UCSD-AML1 (cell line): ENCODE data around the gene PRUNE2.
"Not testable (repeated sequence)": the region's sequence is repeated elsewhere in the genome, so short reads cannot be mapped to it uniquely, and the experiment has no call there.

Experiments used
- DNase-seq: peaks from one replicate; lab custom pipeline; 2025; ENCODE audit not compliant: unreplicated experiment; lab: John Stamatoyannopoulos, UW

Gene PRUNE2

GRCh38 chr9:76605321-76605900, 300.5 kb downstream of the PRUNE2 start:
- DNase-seq: no peak

GRCh38 chr9:76603931-76604570, 301.9 kb downstream of the PRUNE2 start:
- no peak for DNase-seq

DNA sequence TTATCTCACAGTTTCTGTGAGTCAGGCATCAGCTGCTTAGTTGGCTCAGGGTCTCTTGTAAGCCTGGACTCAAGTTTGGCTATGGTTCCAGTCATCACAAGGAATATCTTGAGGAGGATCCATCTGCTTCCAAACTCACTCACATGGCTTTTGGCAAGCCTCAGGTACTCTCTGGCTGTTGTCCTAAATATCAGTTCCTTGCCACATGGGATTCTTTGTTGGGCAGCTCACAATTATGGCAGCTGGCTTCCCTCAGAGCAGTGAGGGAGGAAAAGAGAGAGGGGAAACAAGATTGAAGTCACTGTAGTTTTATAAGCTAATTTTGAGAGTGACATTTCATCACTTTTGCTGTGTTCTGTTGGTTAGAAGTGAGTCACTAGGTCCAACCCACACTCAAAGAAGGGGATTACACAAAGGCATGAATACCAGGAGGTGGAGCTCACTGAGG, 302.4 kb downstream of the PRUNE2 start:
- no peak for DNase-seq

GRCh38 chr9:76602199-76602598, 303.7 kb downstream of the PRUNE2 start:
- no peak for DNase-seq

GRCh38 chr9:76600007-76600615, 305.8 kb downstream of the PRUNE2 start:
- no peak for DNase-seq

DNA sequence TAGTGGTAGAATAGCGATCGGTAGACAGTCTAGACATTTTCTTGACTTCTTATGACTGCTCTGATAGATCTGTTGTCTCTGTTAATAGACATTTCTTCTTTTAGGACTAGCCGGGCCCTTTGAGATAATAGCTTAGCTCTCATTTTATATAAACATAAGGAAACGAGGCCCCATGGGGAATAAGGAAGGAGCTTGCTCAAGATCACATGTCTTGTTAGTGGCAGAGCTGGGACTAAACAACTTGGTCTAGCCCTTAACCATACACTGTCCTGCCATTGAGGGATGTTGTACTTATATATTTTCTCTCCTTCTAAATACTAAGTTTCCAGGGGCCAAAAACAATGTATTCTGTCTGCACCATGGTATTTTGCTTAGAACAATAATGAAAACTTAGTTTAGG, 306.9 kb downstream of the PRUNE2 start:
- DNase-seq: no peak

DNA sequence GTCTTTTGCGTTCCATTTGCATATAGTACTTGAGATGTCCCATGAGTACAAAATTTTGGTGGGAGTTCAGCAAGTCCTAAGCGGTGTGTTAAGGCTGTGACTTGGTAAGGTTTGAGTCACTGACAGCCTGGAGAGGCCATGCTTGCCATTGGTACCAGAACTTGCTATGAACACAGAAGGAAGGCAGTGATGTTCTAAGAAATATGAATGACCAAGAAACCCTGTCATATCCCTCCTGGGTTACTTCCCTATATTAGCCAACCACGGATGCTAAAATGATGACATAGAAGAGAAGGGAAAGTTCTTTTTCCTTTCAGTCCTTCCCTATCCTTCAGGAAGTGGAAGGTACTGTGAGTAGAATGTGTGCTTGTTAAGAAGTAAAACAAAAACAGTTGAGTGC, 310.3 kb downstream of the PRUNE2 start:
- DNase-seq: no peak

GRCh38 chr9:76594764-76595424, 311.0 kb downstream of the PRUNE2 start:
- DNase-seq: no peak

GRCh38 chr9:76593961-76594735, 311.8 kb downstream of the PRUNE2 start:
- DNase-seq: not testable (repeated sequence)

GRCh38 chr9:76592974-76593347, 313.0 kb downstream of the PRUNE2 start:
- no peak for DNase-seq

- no peak for DNase-seq
Observed at GRCh38 chr9:76592091-76592973, 313.6 kb downstream of the PRUNE2 start.

- no peak for DNase-seq
Observed at GRCh38 chr9:76591256-76591950, 314.5 kb downstream of the PRUNE2 start.

DNA sequence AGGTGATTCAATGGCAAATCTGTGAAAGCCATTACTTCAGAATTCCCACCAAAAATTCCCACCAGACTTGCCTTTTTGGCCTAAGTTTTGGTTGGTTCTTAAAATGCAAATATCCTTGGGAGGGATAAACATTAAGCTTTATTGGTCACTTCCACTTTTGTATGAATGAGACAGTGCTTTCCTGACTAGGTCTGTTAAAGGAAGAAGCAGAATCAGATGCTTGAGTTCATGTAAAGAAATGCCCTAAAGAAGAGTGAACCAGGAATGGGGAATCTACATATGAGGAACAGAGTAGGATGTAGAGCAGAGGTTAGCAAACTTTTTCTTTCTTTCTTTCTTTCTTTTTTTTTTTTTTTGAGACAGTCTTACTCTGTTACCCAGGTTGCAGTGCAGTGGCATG, 317.6 kb downstream of the PRUNE2 start:
- DNase-seq: no peak

GRCh38 chr9:76586390-76587314, 319.3 kb downstream of the PRUNE2 start:
- no peak for DNase-seq

GRCh38 chr9:76585487-76586389, 320.2 kb downstream of the PRUNE2 start:
- no peak for DNase-seq

DNA sequence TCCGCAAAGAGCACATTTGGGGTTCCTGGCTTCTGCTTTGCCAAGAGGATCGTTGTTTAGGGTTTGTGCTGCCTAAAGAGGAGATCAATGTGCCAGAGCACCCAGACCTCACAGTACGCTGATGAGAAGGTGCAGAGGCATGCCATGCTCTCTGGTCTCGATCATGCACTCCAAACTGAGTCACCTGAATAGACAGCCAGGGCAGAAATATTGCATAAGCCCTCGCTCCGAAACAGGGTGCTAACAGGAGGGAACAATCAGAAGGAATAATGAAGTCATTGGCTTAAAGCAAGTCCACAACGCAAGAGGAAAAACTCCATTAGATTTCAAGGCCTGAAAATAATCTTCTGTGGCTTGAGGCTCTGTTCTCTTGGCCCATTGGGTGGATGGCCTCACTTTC, 322.7 kb downstream of the PRUNE2 start:
- DNase-seq: no peak

DNA sequence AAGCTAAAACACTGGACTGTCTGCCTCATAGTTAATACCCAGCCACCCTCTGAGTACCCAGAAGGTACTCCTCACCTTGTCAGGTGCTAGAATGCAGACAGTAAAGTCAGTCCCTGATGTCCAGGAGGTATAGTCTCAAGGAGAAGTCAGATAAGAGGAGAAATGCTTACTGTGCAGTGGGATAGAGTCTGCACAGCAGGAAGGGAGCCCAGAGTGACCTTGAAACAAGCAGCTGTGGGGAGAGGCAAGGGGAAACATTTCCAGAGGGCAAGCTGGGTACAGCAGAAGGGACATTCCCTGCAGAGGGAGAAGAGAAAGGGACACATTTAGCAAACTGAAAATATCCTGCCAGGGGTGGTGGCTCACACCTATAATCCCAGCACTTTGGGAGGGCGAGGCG, 324.2 kb downstream of the PRUNE2 start:
- no peak for DNase-seq

GRCh38 chr9:76580820-76581219, 325.1 kb downstream of the PRUNE2 start:
- DNase-seq: no peak
